Purkinje cell (primary cell): ENCODE data around the gene PCDHA2. TPM values are rescaled to one million over a fixed set of nuclear protein-coding genes. Genes with fewer than 3 reads are reported as not detected.

ENCODE experiments used
- polyA plus RNA-seq: library from polyadenylated mRNA; unstranded; fragments of >200 nt; fragmentation: Nextera tagmentation; gene quantifications from 2 replicates; pipeline ENCODE4 v1.2.1, GENCODE V29; 2014

PCDHA2 gene
- not detected in 2 replicates for polyA plus RNA-seq

DNA sequence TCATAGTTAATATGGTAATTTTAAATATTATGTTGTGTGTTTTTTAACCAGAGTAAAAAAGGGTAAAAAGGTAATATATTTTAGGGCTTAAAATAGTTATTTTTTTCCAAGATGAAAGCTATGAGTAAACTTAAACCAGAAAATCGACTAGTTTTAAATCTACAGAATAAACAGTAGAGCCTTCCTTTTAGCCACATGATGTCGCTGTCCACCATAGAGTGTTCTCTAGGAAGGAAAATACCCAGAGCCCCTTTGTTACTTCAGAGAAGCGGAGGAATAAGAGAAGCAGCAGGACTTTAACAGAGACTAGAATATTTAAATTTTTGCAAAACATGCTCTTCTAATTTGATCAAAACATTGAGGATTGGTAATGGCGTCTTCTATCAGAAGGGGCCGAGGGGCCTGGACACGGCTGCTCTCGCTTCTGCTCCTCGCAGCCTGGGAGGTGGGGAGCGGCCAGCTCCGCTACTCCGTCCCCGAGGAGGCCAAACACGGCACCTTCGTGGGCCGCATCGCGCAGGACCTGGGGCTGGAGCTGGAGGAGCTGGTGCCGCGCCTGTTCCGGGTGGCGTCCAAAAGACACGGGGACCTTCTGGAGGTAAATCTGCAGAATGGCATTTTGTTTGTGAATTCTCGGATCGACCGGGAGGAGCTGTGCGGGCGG is at the start of gene PCDHA2:
Gene PCDHA2, plus strand, starts transcription at position 258 of the 664 bp plus-strand sequence.

DNA sequence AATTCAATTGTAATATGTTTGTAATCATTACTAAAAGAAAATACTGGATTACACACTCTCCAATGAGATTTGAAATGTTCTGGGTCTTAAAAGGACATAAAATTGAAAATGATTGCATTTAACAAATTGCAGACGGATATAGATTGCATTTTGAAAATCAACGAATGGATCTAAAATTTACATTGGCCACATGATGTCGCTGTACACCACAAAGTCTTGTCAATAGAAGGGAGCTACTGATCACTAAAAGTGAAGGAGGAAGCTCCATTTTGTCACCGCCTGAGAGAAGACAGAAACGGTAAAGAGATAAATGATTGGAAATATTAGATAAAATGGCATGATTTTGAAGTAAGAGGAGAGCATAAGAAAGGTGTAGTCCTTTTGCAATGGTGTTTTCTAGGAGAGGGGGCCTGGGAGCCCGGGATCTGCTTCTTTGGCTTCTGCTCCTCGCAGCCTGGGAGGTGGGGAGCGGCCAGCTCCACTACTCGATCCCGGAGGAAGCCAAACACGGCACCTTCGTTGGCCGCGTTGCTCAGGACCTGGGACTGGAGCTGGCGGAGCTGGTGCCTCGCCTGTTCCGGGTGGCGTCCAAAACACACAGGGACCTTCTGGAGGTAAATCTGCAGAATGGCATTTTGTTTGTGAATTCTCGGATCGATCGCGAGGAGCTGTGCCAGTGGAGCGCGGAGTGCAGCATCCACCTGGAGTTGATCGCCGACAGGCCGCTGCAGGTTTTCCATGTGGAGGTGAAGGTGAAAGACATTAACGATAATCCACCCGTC is 8.6 kb upstream of the PCDHA2 start, which contains the start of gene PCDHA1:
Gene PCDHA1, plus strand, starts transcription at position 236 of the 782 bp plus-strand sequence.

DNA sequence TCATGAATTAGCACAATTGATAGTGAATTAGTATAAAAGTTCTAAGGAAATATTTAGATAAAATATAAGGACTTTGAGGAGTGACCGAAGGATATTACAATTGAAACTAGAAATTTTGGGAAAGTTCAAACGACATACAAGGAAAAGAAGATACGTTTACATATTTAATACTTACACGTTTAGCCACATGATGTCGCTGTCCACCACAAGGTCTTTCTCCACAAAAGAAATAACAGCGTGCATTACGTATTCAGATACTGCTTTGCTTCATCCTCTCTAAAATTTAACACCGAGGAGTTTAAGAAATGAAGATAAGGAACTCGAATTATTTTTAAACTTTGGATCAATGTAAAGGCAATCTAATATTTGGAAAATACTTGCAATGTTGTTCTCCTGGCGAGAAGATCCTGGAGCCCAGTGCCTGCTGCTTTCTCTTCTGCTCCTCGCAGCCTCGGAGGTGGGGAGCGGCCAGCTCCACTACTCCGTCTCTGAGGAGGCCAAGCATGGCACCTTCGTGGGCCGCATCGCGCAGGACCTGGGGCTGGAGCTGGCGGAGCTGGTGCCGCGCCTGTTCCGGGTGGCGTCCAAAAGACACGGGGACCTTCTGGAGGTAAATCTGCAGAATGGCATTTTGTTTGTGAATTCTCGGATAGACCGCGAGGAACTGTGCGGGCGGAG is 6.3 kb downstream of the PCDHA2 start, which contains the start of gene PCDHA3:
Gene PCDHA3, plus strand, starts transcription at position 242 of the 678 bp plus-strand sequence.

DNA sequence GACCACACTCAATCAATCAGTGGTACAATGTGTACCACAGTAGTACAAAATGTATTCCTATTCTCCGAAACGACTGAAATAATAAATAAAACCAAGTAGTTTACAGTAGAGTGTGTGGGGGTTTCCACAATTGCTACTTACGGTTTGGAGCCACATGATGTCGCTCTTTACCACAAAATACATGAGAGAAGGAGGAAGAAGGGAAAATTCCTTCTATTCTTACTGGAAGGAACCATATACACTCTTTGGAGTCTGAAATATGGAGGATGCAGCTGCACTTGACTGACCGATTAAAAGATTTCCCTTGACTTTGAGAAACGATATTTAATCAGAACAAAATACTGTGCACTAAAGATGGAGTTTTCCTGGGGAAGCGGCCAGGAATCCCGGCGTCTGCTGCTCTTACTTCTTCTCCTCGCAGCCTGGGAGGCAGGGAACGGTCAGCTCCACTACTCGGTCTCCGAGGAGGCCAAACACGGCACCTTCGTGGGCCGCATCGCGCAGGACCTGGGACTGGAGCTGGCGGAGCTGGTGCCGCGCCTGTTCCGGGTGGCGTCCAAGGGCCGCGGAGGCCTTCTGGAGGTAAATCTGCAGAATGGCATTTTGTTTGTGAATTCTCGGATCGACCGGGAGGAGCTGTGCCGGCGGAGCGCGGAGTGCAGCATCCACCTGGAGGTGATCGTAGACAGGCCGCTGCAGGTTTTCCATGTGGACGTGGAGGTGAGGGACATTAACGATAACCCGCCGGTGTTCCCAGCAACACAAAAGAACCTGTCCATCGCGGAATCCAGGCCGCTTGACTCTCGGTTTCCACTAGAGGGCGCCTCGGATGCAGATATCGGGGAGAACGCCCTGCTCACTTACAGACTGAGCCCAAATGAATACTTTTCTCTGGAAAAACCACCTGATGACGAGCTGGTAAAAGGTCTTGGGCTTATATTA is 12.5 kb downstream of the PCDHA2 start, which contains the start of gene PCDHA4:
Gene PCDHA4, plus strand, starts transcription at position 235 of the 942 bp plus-strand sequence.

DNA sequence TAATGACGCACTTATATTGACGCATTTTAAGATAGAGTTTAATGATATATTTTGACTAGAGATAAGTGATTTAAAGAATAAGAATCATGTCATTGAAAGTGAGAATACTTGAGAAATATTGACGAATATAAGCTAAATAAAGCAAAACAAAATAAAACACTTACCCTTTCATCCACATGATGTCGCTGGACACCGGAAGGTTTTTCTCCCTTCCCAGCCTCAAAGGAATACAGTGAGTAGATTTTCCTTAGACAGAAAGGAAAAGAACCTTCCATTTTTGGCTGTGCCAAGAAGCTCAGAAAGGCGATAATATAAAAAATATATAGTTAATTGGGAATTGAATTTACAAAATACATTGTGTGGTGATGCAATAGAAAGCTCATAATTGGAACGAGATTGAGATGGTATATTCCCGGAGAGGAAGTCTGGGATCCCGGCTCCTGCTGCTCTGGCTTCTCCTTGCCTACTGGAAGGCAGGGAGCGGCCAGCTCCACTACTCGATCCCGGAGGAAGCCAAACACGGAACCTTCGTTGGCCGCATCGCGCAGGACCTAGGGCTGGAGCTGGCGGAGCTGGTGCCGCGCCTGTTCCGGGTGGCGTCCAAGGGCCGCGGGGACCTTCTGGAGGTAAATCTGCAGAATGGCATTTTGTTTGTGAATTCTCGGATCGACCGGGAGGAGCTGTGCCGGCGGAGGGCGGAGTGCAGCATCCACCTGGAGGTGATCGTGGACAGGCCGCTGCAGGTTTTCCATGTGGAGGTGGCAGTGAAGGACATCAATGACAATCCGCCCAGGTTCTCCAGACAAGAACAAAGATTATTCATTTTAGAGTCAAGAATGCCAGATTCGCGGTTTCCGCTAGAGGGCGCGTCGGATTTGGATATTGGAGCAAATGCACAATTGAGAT is 27.0 kb downstream of the PCDHA2 start, which contains the start of gene PCDHA5:
Gene PCDHA5, plus strand, starts transcription at position 239 of the 906 bp plus-strand sequence.

DNA sequence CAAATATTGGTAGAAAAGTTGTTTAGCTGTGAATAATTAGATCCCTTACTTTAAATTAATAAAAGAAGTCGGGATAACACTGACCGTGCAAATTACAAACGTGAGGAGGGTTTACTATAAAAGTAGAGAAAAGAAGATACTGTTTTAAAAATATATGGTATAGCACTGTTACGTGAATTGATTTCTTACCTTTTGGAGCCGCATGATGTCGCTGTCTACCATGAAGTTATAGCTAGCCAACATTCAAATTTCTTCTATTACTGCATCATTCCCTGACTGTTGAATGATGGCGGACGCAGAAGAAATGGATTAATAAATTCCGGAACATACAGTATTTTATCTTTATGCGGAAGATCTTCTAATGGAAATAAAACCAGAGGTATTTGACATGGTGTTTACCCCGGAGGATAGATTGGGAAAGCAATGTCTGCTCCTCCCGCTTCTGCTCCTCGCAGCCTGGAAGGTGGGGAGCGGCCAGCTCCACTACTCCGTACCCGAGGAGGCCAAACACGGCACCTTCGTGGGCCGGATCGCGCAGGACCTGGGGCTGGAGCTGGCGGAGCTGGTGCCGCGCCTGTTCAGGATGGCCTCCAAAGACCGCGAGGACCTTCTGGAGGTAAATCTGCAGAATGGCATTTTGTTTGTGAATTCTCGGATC is 33.2 kb downstream of the PCDHA2 start, which contains the start of gene PCDHA6:
Gene PCDHA6, plus strand, starts transcription at position 257 of the 658 bp plus-strand sequence. Its CDS starts 132 bp downstream, at position 389.

DNA sequence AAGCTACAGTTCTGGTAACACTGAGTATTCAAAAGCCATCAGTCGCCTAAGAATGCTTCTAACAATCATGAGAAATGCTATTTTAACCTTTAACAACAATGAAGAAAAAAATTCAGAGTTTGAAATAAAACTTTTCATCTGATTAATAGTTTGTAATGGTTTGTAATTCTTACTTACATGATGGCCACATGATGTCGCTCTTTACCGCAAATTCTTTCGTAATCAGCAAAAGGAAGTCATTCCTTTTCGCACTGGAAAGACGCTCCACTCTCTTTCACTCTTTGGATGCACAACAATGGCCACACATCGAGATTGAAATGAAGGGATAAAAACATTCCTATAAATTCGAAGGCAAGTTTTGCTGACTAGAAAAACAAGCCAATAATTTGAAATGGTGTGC is 39.3 kb downstream of the PCDHA2 start, which contains the start of gene PCDHA7:
Gene PCDHA7, plus strand, starts transcription at position 277 of the 400 bp plus-strand sequence. Its CDS starts 115 bp downstream, at position 392.

DNA sequence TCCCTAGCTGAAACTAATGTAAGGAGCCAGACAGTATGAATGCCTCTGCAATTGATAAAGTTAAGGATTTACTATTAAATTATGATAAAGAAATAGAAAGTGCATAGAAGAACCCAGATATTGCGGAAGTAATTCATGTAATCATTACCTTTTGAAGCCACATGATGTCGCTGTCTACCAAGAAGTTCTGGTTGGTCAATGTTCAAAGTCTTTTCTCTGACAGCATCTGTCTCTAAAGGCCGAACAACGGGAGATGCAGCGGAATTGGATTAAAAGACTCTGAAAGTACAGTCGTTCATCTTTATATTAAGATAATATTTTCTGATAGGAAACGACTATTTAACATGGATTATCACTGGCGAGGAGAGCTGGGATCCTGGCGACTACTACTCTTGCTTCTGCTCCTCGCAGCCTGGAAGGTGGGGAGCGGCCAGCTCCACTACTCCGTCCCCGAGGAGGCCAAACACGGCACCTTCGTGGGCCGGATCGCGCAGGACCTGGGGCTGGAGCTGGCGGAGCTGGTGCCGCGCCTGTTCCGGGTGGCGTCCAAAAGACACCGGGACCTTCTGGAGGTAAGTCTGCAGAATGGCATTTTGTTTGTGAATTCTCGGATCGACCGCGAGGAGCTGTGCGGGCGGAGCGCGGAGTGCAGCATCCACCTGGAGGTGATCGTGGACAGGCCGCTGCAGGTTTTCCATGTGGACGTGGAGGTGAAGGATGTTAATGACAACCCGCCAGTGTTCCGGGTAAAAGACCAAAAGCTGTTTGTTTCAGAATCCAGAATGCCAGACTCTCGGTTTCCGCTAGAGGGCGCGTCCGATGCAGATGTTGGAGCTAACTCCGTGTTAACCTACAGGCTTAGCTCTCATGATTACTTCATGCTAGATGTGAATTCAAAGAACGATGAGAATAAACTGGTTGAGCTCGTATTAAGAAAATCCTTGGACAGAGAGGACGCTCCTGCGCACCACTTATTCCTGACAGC is 46.6 kb downstream of the PCDHA2 start, which contains the start of gene PCDHA8:
Gene PCDHA8, plus strand, starts transcription at position 210 of the 985 bp plus-strand sequence. Its CDS starts 135 bp downstream, at position 345.

Other genes starting within 250 kb of the PCDHA2 start
- 5.5 and 7.7 TPM in 2 replicates for gene EIF4EBP3, start 247.2 kb upstream of the PCDHA2 start, polyA plus RNA-seq
- gene SRA1, start 237.4 kb upstream of the PCDHA2 start, polyA plus RNA-seq: 50.0 and 58.4 TPM in 2 replicates
- gene APBB3, start 230.3 kb upstream of the PCDHA2 start, polyA plus RNA-seq: 15.8 and 19.0 TPM in 2 replicates
- gene SLC35A4, start 230.0 kb upstream of the PCDHA2 start, polyA plus RNA-seq: 8.9 and 9.9 TPM in 2 replicates
- 3.2 and 5.5 TPM in 2 replicates for gene CD14, start 161.7 kb upstream of the PCDHA2 start, polyA plus RNA-seq
- gene TMCO6, start 155.4 kb upstream of the PCDHA2 start, polyA plus RNA-seq: 0.35 TPM in 1 of 2 replicates, not detected in the other
- 580 and 589 TPM in 2 replicates for gene NDUFA2, start 147.2 kb upstream of the PCDHA2 start, polyA plus RNA-seq
- 95.1 and 132 TPM in 2 replicates for gene IK, start 147.0 kb upstream of the PCDHA2 start, polyA plus RNA-seq
- 5.1 and 5.7 TPM in 2 replicates for gene WDR55, start 129.9 kb upstream of the PCDHA2 start, polyA plus RNA-seq
- not detected in 2 replicates for gene DND1, start 121.3 kb upstream of the PCDHA2 start, polyA plus RNA-seq
- gene HARS1, start 103.5 kb upstream of the PCDHA2 start, polyA plus RNA-seq: 68.3 and 76.9 TPM in 2 replicates
- 9.2 and 12.1 TPM in 2 replicates for gene HARS2, start 103.4 kb upstream of the PCDHA2 start, polyA plus RNA-seq
- gene ZMAT2, start 94.4 kb upstream of the PCDHA2 start, polyA plus RNA-seq: 44.8 and 45.9 TPM in 2 replicates
- 5.3 and 10.1 TPM in 2 replicates for gene PCDHA1, start 8.7 kb upstream of the PCDHA2 start, polyA plus RNA-seq
- 3.8 TPM in 1 of 2 replicates, not detected in the other for gene PCDHA3, start 6.2 kb downstream of the PCDHA2 start, polyA plus RNA-seq
- 0.62 and 10.7 TPM in 2 replicates for gene PCDHA4, start 12.2 kb downstream of the PCDHA2 start, polyA plus RNA-seq
- 1.5 and 6.3 TPM in 2 replicates for gene PCDHA5, start 26.8 kb downstream of the PCDHA2 start, polyA plus RNA-seq
- gene PCDHA6, start 33.1 kb downstream of the PCDHA2 start, polyA plus RNA-seq: 4.0 and 5.4 TPM in 2 replicates
- 0.39 and 0.71 TPM in 2 replicates for gene PCDHA7, start 39.4 kb downstream of the PCDHA2 start, polyA plus RNA-seq
- gene PCDHA8, start 46.3 kb downstream of the PCDHA2 start, polyA plus RNA-seq: 1.4 TPM in 1 of 2 replicates, not detected in the other
- 0.07 and 0.16 TPM in 2 replicates for gene PCDHA9, start 53.5 kb downstream of the PCDHA2 start, polyA plus RNA-seq
- gene PCDHA10, start 61.0 kb downstream of the PCDHA2 start, polyA plus RNA-seq: 13.4 and 23.1 TPM in 2 replicates
- 2.2 and 2.8 TPM in 2 replicates for gene PCDHA11, start 74.1 kb downstream of the PCDHA2 start, polyA plus RNA-seq
- 1.1 and 1.2 TPM in 2 replicates for gene PCDHA12, start 80.5 kb downstream of the PCDHA2 start, polyA plus RNA-seq
- gene PCDHA13, start 87.3 kb downstream of the PCDHA2 start, polyA plus RNA-seq: 12.7 and 31.9 TPM in 2 replicates
- 11.6 and 30.0 TPM in 2 replicates for gene PCDHAC1, start 131.4 kb downstream of the PCDHA2 start, polyA plus RNA-seq
- gene PCDHAC2, start 171.6 kb downstream of the PCDHA2 start, polyA plus RNA-seq: 22.6 and 36.9 TPM in 2 replicates